A673 (cell line): ENCODE results near the gene OR52B6.

Experiments
- EZH2 ChIP-seq: fragments of 200-600 bp; sonication (generic); IDR thresholded peaks from 2 replicates; pipeline ENCODE4 v1.6.1; 2017; ENCODE audit warnings: borderline replicate concordance, low read depth, mild to moderate bottlenecking, mixed read lengths, antibody characterized with exemption, low read length; ENCODE audit not compliant: poor library complexity, severe bottlenecking
- TF ChIP-seq, protein P1 (sequence below): fragments of 300-800, 200-600 bp; sonication (generic); conservative IDR thresholded peaks from 2 replicates; pipeline ENCODE4 v1.5.1; 2017; ENCODE audit warnings: low read depth, mild to moderate bottlenecking, antibody characterized with exemption, low read length, moderate library complexity, mixed read lengths

- TF ChIP-seq, protein P1, sequence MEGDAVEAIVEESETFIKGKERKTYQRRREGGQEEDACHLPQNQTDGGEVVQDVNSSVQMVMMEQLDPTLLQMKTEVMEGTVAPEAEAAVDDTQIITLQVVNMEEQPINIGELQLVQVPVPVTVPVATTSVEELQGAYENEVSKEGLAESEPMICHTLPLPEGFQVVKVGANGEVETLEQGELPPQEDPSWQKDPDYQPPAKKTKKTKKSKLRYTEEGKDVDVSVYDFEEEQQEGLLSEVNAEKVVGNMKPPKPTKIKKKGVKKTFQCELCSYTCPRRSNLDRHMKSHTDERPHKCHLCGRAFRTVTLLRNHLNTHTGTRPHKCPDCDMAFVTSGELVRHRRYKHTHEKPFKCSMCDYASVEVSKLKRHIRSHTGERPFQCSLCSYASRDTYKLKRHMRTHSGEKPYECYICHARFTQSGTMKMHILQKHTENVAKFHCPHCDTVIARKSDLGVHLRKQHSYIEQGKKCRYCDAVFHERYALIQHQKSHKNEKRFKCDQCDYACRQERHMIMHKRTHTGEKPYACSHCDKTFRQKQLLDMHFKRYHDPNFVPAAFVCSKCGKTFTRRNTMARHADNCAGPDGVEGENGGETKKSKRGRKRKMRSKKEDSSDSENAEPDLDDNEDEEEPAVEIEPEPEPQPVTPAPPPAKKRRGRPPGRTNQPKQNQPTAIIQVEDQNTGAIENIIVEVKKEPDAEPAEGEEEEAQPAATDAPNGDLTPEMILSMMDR = no peak
- TF ChIP-seq EZH2 = no peak
Measured at GRCh38 chr11:5624489-5625279, 44.0 kb downstream of the OR52B6 start, which contains the start of gene TRIM34.
